HEK293 (cell line): Measurements from ENCODE around the gene NDFIP2.

Experiments used
- CTCF ChIA-PET: fragments of 350-600 bp; formaldehyde crosslinking; extraction: SDS; loops from one replicate; lab custom pipeline; 2021; ENCODE audit warnings: antibody characterized with exemption; lab: Yijun Ruan, JAX
- POLR2A ChIA-PET: fragments of 300-600 bp; formaldehyde crosslinking; extraction: SDS; loops from one replicate; lab custom pipeline; 2020; ENCODE audit warnings: antibody characterized with exemption, inconsistent platforms; lab: Yijun Ruan, JAX
- H3K27ac ChIP-seq: fragments of 200-500 bp; sonication (Bioruptor generic); 2 replicates; pipeline ENCODE4 v1.5.1; 2014; ENCODE audit warnings: low read depth, low read length, control low read depth, inconsistent platforms; ENCODE audit errors: extremely low read depth
- H3K36me3 ChIP-seq, 2 experiments: fragments of 200-500 bp in 1 of 2; sonication (Bioruptor generic) in 1 of 2; 1 replicate in 1 of 2; 2 replicates in 1 of 2; pipeline ENCODE4 v1.5.1; 2014 to 2017; ENCODE audit warnings: inconsistent platforms in 2 of 2, low read length in 2 of 2; ENCODE audit not compliant: control insufficient read depth in 2 of 2, insufficient read depth in 1 of 2
- H3K4me1 ChIP-seq: fragments of 200-500 bp; sonication (Bioruptor generic); 2 replicates; pipeline ENCODE4 v1.5.1; 2014; ENCODE audit warnings: mild to moderate bottlenecking, low read length, inconsistent platforms; ENCODE audit not compliant: control insufficient read depth, insufficient read depth
- H3K4me3 ChIP-seq: 2 replicates; pipeline ENCODE4 v1.5.1; 2011; ENCODE audit warnings: low read depth, mild to moderate bottlenecking, control low read depth, low read length, moderate library complexity
- H3K9me3 ChIP-seq: fragments of 200-500 bp; sonication (Bioruptor generic); 2 replicates; pipeline ENCODE4 v1.5.1; 2014; ENCODE audit warnings: low read depth, low read length, inconsistent platforms; ENCODE audit not compliant: control insufficient read depth, insufficient read depth
- AEBP2 ChIP-seq: fragments of 450-650 bp; formaldehyde crosslinking; IDR thresholded peaks from 2 replicates; pipeline ENCODE4 v1.5.1; 2016; ENCODE audit warnings: missing biosample characterization, missing genetic modification characterization, borderline replicate concordance
- HOXA7 ChIP-seq: sonication (generic); formaldehyde crosslinking; IDR thresholded peaks from 2 replicates; pipeline ENCODE4 v1.8.1; 2022; ENCODE audit warnings: missing genetic modification reagents, borderline replicate concordance
- INSM2 ChIP-seq: fragments of 450-650 bp; formaldehyde crosslinking; IDR thresholded peaks from 2 replicates; pipeline ENCODE4 v1.5.1; 2016; ENCODE audit warnings: missing biosample characterization, missing genetic modification characterization
- PRDM6 ChIP-seq: fragments of 450-650 bp; formaldehyde crosslinking; IDR thresholded peaks from 2 replicates; pipeline ENCODE4 v1.5.1; 2017; ENCODE audit warnings: missing biosample characterization, missing genetic modification characterization
- RBAK ChIP-seq: fragments of 450-650 bp; formaldehyde crosslinking; IDR thresholded peaks from 2 replicates; pipeline ENCODE4 v1.5.1; 2016; ENCODE audit warnings: missing biosample characterization, missing genetic modification characterization
- REPIN1 ChIP-seq: fragments of 450-650 bp; formaldehyde crosslinking; IDR thresholded peaks from 2 replicates; pipeline ENCODE4 v1.5.1; 2017; ENCODE audit warnings: missing biosample characterization, missing genetic modification characterization, low read depth
- SCRT1 ChIP-seq: fragments of 450-650 bp; formaldehyde crosslinking; IDR thresholded peaks from 2 replicates; pipeline ENCODE4 v1.5.1; 2016; ENCODE audit warnings: missing biosample characterization, missing genetic modification characterization, borderline replicate concordance
- ZBTB1 ChIP-seq: fragments of 450-650 bp; formaldehyde crosslinking; IDR thresholded peaks from 2 replicates; pipeline ENCODE4 v1.5.1; 2016; ENCODE audit warnings: missing biosample characterization, missing genetic modification characterization
- ZBTB48 ChIP-seq: fragments of 450-650 bp; formaldehyde crosslinking; IDR thresholded peaks from 2 replicates; pipeline ENCODE4 v1.5.1; 2016; ENCODE audit warnings: missing biosample characterization, missing genetic modification characterization
- ZFP3 ChIP-seq: fragments of 450-650 bp; formaldehyde crosslinking; IDR thresholded peaks from 2 replicates; pipeline ENCODE4 v1.5.1; 2016; ENCODE audit warnings: low read depth, missing biosample characterization, missing genetic modification characterization
- ZNF10 ChIP-seq: fragments of 450-650 bp; formaldehyde crosslinking; IDR thresholded peaks from 2 replicates; pipeline ENCODE4 v1.5.1; 2017; ENCODE audit warnings: missing biosample characterization, missing genetic modification characterization
- ZNF138 ChIP-seq: fragments of 450-650 bp; formaldehyde crosslinking; IDR thresholded peaks from 2 replicates; pipeline ENCODE4 v1.5.1; 2016; ENCODE audit warnings: missing biosample characterization, missing genetic modification characterization, borderline replicate concordance
- ZNF140 ChIP-seq: fragments of 450-650 bp; formaldehyde crosslinking; IDR thresholded peaks from 2 replicates; pipeline ENCODE4 v1.5.1; 2016; ENCODE audit warnings: missing biosample characterization, missing genetic modification characterization
- ZNF19 ChIP-seq: fragments of 450-650 bp; formaldehyde crosslinking; IDR thresholded peaks from 2 replicates; pipeline ENCODE4; 2016; ENCODE audit warnings: missing biosample characterization, missing genetic modification characterization, low read depth
- ZNF211 ChIP-seq: fragments of 450-650 bp; formaldehyde crosslinking; IDR thresholded peaks from 2 replicates; pipeline ENCODE4 v1.5.1; 2016; ENCODE audit warnings: low read depth, missing biosample characterization, missing genetic modification characterization
- ZNF221 ChIP-seq: fragments of 450-650 bp; formaldehyde crosslinking; IDR thresholded peaks from 2 replicates; pipeline ENCODE4 v1.5.1; 2017; ENCODE audit warnings: missing biosample characterization, missing genetic modification characterization, borderline replicate concordance
- ZNF248 ChIP-seq: fragments of 450-650 bp; formaldehyde crosslinking; IDR thresholded peaks from 2 replicates; pipeline ENCODE4 v1.5.1; 2017; ENCODE audit warnings: missing biosample characterization, missing genetic modification characterization
- ZNF501 ChIP-seq: fragments of 450-650 bp; formaldehyde crosslinking; IDR thresholded peaks from 2 replicates; pipeline ENCODE4 v1.5.1; 2016; ENCODE audit warnings: missing biosample characterization, missing genetic modification characterization
- ZNF580 ChIP-seq: fragments of 450-650 bp; formaldehyde crosslinking; IDR thresholded peaks from 2 replicates; pipeline ENCODE4 v1.5.1; 2016; ENCODE audit warnings: missing biosample characterization, missing genetic modification characterization
- ZNF660 ChIP-seq: fragments of 450-650 bp; IDR thresholded peaks from 2 replicates; pipeline ENCODE4 v1.5.1; 2018; ENCODE audit warnings: missing biosample characterization, mild to moderate bottlenecking, missing genetic modification characterization
- ZNF664 ChIP-seq: fragments of 450-650 bp; formaldehyde crosslinking; IDR thresholded peaks from 2 replicates; pipeline ENCODE4 v1.5.1; 2016; ENCODE audit warnings: missing biosample characterization, missing genetic modification characterization
- ZNF701 ChIP-seq: fragments of 450-650 bp; formaldehyde crosslinking; IDR thresholded peaks from 2 replicates; pipeline ENCODE4 v1.5.1; 2016; ENCODE audit warnings: missing biosample characterization, missing genetic modification characterization

NDFIP2 gene

GRCh38 chr13:79448413-79448812, 32.5 kb upstream of the NDFIP2 start:
- Histone ChIP-seq H3K4me1 (no peaks in the 10 kb centered on the region), H3K9me3 (no peaks in the 10 kb centered on the region), H3K36me3 (no peaks in the 10 kb centered on the region), H3K27ac (no peak overlapping the region), H3K4me3 (no peak overlapping the region)
- POLR2A ChIA-PET: no interaction called here
- no peak for TF ChIP-seq RBAK (tag by site-specific recombination)
- no peak for TF ChIP-seq ZNF221 (tag by site-specific recombination)
- TF ChIP-seq ZNF701 (tag by site-specific recombination): no peak
- no peak for TF ChIP-seq ZNF19 (tag by site-specific recombination)
- no peak for TF ChIP-seq ZNF138 (tag by site-specific recombination)
- no peak for TF ChIP-seq HOXA7 (CRISPR knock-in tag)
- TF ChIP-seq REPIN1 (tag by site-specific recombination): no peak
- no peak for TF ChIP-seq INSM2 (tag by site-specific recombination)
- no peak for TF ChIP-seq AEBP2 (tag by site-specific recombination)
- TF ChIP-seq ZNF501 (tag by site-specific recombination): no peak
- TF ChIP-seq ZNF580 (tag by site-specific recombination): no peak
- no peak for TF ChIP-seq ZNF140 (tag by site-specific recombination)
- TF ChIP-seq PRDM6 (tag by site-specific recombination): no peak
- TF ChIP-seq ZNF248: no peak
- TF ChIP-seq ZNF10: no peak
- CTCF ChIA-PET: no interaction called here

- Histone ChIP-seq H3K27ac (no peak overlapping the region), H3K4me1 (no peaks in the 10 kb centered on the region), H3K36me3 (no peaks in the 10 kb centered on the region), H3K9me3 (no peaks in the 10 kb centered on the region), H3K4me3 (no peak overlapping the region)
- no peak for TF ChIP-seq ZNF664
- TF ChIP-seq ZFP3 (tag by site-specific recombination): no peak
- TF ChIP-seq ZBTB1 (tag by site-specific recombination): no peak
- no peak for TF ChIP-seq ZNF211 (tag by site-specific recombination)
- TF ChIP-seq ZNF660 (tag by site-specific recombination): no peak
- no peak for TF ChIP-seq SCRT1 (tag by site-specific recombination)
- no peak for TF ChIP-seq ZBTB48 (tag by site-specific recombination)
- CTCF ChIA-PET: no interaction called here
- POLR2A ChIA-PET: no interaction called here
These were observed 30.8 kb upstream of the NDFIP2 start for GRCh38 chr13:79450110-79450509.
